Prostate gland (tissue), 2 donors: ENCODE results near the gene FHOD3.

ENCODE experiments used
- POLR2A ChIP-seq: fragments of 450-650 bp; IDR thresholded peaks from one replicate; pipeline ENCODE4 v1.6.1; 2016; ENCODE audit warnings: antibody characterized with exemption, mild to moderate bottlenecking
- POLR2AphosphoS5 ChIP-seq: sonication (generic); formaldehyde crosslinking; IDR thresholded peaks from one replicate; pipeline ENCODE4 v1.6.1; 2017; ENCODE audit warnings: antibody characterized with exemption
- TF ChIP-seq, protein P1 (sequence below), 4 experiments: fragments of 200-600 bp in 2 of 4; fragments of 450-650 bp in 2 of 4; sonication (generic) in 2 of 4; IDR thresholded peaks; 1 replicate in 3 of 4; 2 replicates in 1 of 4; pipeline ENCODE4 v1.5.1; 2016 to 2019; ENCODE audit warnings: antibody characterized with exemption in 4 of 4, mild to moderate bottlenecking in 2 of 4, moderate library complexity in 2 of 4

DNA sequence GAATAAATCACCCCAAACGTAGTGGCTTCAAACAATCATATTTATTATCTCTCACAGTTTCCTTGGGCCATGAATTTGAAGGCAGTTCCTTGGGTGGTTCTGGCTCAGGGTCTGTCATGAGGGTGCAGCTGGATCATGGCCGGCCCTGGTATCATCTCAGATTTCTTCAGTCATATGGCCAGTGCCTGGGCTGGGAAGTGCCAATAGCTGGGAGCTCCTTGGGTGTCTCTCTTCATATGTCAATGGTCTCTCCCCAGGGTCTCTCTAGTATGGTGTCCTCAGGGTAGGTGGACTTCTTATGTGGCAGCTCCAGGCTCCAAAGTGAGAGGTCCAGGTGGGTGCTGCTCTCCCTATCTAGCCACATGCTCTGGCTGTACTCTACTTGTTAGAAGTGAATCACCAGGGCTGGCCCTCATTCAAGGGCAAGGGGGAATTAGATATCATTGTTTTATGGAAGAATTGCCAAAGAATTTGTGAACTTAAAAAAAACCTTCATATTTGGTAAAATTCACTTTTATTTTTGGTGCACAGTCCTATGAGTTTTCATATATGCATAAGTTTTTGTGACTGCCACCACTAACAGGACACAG, 15.4 kb downstream of the FHOD3 start:
- TF ChIP-seq POLR2A, result no peak
- no peak for TF ChIP-seq POLR2AphosphoS5
- TF ChIP-seq, protein P1, sequence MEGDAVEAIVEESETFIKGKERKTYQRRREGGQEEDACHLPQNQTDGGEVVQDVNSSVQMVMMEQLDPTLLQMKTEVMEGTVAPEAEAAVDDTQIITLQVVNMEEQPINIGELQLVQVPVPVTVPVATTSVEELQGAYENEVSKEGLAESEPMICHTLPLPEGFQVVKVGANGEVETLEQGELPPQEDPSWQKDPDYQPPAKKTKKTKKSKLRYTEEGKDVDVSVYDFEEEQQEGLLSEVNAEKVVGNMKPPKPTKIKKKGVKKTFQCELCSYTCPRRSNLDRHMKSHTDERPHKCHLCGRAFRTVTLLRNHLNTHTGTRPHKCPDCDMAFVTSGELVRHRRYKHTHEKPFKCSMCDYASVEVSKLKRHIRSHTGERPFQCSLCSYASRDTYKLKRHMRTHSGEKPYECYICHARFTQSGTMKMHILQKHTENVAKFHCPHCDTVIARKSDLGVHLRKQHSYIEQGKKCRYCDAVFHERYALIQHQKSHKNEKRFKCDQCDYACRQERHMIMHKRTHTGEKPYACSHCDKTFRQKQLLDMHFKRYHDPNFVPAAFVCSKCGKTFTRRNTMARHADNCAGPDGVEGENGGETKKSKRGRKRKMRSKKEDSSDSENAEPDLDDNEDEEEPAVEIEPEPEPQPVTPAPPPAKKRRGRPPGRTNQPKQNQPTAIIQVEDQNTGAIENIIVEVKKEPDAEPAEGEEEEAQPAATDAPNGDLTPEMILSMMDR (IDR thresholded peaks at IDR 0.05), result no peak
